Right renal cortex interstitium (tissue), 3 donors: Measurements from ENCODE around the gene POU2F1. TPM values are rescaled to one million over a fixed set of nuclear protein-coding genes. Genes with fewer than 3 reads are reported as not detected.

Experiments
- DNase-seq, 3 donors: peaks; one replicate each; pipeline ENCODE4 v3.0.0-alpha.2; 2013; ENCODE audit warnings: low read depth in 3 of 3, low spot score in 2 of 3
- polyA plus RNA-seq, 3 donors: library from polyadenylated mRNA; unstranded; fragments of 120-200 nt; gene quantifications; one replicate each; pipeline ENCODE4 v1.2.1, GENCODE V29; 2013; ENCODE audit not compliant: insufficient read length in 3 of 3

Gene POU2F1
- polyA plus RNA-seq, 3 donors = 13.7 to 15.3 (median 14.6) TPM

GRCh38 chr1:167266965-167267364 is 46.3 kb downstream of the POU2F1 start:
- no peak for DNase-seq

- DNase-seq = no peak
These were observed 47.7 kb downstream of the POU2F1 start for GRCh38 chr1:167268347-167268787.

DNA sequence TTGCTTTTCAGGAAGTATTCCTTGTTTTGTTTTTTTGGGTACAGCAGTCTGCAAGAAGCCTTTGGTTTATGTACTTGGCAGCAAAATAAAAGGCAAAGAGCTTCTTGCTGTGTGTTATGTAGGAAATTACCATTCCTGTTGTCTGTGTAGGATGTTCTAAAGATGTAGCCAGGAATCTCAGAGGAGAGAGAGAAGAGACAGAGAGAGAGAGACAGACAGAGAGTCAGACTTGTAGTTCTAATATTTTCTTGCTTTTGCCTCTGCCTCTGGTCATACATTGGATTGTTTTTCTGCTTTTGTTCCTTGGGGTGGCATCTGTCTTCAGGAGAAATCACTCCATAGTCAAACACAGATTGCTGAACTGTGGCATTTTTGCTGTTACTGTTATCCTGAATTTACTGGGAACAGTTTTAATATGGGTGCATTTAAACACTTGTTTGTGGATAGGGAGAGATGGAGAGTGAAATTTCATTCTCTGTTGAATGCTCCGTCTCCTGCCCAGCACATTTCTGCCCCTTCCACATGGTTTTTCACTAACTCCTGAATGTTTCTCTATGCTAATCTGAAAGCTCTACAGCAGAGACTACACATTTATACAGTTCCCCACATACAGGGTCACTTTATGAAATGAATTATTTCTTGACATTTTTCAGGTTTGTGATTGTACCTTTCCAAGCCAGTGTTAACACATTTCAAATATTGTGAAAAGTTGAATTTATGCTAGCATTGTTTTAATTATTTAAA is 49.8 kb downstream of the POU2F1 start:
- DNase-seq = no peak

DNA sequence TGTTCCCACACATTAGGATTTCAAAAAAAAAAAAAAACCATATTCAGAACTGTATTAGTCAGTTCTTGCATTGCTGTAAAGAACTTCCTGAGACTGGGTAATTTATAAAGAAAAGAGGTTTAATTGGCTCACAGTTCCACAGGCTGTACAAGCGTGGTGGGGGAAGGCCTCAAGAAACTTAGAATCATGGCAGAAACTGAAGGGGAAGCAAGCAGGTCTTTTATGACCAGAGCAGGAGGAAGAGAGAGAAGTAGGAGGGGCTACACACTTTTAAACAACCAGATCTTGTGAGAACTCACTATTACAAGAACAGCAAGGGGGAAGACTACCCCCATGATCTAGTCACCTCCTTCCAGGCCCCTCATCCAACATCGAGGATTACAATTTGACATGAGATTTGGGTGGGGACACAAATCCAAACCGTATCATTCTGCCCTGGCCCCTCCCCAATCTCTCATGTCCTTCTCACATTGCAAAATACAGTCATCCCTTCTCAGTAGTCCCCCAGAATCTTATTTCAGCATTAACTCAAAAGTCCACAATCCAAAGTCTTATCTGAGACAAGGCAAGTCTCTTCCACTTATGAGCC is 51.8 kb downstream of the POU2F1 start:
- no peak for DNase-seq

GRCh38 chr1:167273027-167273800 is 52.5 kb downstream of the POU2F1 start:
- DNase-seq = no peak

GRCh38 chr1:167274061-167274460 is 53.4 kb downstream of the POU2F1 start:
- DNase-seq = no peak

DNA sequence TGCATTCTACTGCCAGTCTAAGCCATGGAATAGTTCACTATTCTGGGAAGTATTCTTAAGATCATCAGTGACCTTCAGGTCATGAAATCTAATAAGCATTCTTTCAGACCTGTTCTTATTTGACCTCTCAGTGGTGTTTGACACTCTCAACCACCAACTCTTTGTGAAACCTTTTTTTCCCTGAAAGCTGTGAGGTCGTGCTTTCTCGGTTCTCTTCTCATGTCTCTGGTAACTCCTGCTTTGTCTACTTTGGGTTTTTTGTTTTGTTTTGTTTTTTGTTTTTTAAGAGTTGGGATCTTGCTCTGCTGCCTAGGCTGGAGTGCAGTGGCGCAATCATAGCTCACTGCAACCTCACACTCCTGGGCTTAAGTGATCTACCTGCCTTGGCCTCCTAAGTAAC is 56.3 kb downstream of the POU2F1 start:
- DNase-seq = no peak

DNA sequence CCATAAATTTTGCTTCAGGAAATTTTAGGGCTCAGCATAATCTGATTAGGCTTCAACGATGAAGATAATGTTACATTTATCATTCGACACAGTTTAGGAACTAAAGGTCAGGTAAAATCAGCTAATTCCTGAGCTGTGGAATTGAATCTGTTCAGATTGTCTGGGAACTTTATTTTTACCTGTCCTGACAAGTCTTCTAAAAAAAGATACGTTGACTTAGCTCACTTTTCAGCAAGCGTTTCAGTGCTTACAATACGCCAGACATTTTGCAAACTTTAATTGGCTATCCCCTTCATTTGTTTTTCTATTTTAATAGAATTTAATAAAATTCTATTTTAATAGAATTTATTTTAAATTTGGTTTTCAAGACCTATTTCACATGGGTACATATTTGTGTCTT is 57.8 kb downstream of the POU2F1 start:
- DNase-seq = no peak

DNA sequence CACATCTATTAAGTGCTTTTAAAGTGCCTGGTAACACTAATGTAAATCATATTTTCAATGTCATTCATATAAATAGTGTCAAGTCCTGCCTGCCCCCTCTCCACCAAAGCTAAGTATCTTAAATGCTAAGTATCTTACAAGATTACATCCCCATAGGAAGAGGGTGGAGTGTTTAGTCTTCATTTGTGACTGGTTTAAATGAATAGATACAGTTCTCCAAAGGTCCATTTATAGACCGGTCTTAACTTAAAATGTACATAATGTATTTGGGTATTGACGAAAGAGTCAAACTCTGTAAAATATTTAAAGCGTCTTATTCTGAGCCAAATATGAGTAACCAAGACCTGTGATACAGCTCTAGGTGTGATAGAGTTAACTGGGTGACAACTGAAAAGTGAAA is 60.2 kb downstream of the POU2F1 start:
- no peak for DNase-seq

DNA sequence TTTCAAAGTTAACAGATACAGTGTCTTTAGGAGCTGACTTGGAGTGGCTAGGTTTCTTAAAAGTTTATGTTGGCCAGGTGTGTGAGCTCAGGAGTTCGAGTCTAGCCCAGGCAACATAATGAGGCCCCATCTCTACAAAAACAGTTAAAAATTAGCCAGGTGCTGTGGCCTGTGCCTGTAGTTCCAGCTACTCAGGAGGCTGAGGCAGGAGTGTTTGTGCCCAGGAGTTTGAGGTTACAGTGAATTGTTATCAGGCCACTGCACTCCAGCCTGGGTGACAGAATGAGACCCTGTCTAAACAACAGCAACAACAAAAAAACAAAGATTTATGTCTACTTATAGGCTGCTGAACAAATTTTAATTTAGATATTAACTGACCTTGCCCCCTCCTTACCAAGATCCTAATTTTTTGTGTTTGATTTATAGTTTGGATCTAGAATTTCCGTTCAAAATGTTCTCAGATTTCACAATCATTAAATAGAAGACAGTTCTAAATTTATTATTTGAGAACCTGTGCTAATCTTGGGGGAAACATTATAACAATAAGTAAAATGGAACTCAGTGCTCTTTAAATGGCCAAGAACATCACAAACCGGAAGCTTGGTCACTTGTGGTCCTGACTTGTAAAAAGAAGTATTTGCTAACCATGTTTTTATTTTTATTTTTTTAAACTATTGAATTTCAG is 67.8 kb downstream of the POU2F1 start:
- no peak for DNase-seq

- DNase-seq = no peak
These were observed 68.4 kb downstream of the POU2F1 start for GRCh38 chr1:167289075-167289442.

- DNase-seq = no peak
These were observed 69.3 kb downstream of the POU2F1 start for GRCh38 chr1:167289966-167290365.

GRCh38 chr1:167291539-167292185 is 71.0 kb downstream of the POU2F1 start:
- DNase-seq = no peak

DNA sequence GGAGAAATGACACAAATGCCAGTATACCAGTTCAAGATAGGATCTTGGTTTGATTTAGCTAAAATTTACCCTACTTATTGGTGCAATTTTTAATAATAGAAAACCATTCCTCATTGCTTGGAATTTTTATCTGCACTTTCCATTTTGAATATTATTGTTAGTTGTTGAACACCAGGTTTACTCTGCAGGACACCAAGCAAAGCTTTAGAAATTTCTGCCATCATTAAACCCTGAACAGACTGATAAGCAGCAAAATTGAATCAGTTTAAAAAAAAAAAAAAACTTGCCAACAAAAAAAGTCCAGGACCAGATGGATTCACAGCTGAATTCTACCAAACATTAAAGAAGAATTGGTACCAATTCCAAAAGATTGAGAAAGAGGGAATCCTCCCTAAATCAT is 71.5 kb downstream of the POU2F1 start:
- DNase-seq = no peak

DNA sequence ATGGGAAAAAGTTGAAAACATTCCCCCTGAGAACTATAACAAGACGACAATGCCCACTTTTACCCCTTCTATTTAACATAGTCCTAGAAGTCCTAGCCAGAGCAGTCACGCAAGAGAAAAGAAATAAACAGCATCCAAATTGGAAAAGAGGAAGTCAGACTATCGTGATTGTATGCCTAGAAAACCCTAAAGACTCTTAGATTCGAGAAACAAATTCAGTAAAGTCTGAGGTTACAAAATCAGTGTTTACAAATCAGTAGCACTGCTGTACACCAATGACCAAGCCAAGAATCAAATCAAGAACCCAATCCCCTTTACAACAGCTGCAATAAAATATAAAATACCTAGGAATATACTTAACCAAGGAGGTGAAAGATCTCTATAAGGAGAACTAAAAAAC is 72.4 kb downstream of the POU2F1 start:
- DNase-seq = no peak

DNA sequence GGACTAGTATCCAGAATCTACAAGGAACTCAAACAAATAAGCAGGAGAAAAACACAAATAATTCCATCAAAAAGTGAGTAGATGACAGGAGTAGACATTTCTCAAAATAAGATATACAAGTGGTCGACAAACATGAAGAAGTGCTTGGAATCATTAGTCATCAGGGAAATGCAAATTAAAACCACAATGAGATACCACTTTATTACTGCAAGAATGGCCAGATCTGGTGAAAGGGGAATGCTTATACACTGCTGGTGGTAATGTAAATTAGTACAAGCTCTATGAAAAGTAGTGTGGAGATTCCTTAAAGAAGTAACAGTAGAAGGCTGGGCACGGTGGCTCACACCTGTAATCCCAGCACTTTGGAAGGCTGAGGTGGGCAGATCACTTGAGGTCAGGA is 73.8 kb downstream of the POU2F1 start:
- DNase-seq = no peak

DNA sequence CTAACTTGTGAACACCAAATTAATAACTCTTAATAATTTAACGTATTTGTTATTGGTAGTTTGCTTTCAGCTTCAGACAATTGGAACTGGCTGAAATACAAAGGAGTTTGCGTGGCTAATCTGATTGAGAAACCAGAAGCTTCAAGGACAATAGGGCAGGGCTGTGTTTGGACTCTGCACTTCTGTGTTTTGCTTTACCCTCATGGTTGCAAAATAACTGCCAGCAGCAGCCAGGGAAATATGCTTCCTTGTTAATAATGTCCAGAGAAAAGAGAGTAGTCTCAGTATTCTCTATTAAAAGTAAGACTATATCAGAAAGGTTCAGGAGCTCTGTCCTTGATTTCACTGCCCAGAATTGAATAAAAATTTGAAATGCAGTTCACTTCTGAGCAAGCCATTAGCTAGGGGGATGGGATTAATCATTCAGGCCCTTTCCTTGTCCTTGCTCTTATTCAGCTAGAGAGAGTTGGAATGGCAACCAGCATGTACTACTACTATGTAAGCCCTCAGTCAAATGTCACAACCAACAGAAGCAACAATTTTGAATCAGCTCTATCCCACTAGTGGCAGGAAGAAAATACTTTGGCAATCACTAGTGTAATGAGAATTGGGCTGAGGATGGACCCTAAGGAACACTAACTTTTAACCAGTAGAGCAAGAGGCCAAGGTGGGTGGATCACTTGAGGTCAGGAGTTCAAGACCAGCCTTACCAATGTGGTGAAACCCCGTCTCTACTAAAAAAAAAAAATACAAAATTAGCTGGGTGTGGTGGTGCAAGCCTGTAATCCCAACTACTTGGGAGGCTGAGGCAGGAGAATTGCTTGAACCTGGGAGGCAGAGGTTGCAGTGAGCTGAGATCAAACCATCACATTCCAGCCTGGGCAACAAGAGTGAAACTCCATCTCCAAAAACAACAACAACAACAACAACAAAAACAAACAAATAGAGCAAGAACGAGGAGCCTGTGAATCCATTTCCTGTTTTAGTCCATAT is 76.8 kb downstream of the POU2F1 start:
- DNase-seq = no peak

GRCh38 chr1:167298325-167298724 is 77.6 kb downstream of the POU2F1 start:
- no peak for DNase-seq

DNA sequence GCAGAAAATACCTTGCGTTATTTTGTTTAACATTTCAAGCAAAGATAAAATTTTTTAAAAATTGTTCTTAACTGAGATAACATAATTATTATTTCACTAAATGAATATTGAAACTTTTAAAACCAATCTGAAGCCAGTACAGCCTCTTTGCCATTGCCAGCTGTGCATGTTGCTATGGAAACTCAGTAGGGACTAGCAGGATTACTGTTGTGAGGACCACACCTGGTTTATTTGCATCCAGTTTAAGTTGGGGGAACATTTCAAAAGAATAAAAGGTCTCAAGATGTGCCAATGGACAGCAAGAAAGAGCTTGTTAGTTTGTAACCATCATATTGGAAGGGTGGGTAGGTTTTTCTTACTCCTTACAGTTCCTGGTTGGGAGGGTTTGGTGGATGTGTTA is 80.7 kb downstream of the POU2F1 start:
- DNase-seq = no peak

GRCh38 chr1:167304165-167304564 is 83.5 kb downstream of the POU2F1 start:
- DNase-seq = no peak
